ENCODE measurements around the gene MAPK7.

- TF ChIP-seq CTCF (conservative IDR thresholded peaks at IDR 0.05 in 1 of 2, IDR thresholded peaks at IDR 0.05 in 1 of 2; ENCODE audit: low read depth in 1 of 2, low read length in 2 of 2) (no peak), EZH2 (IDR thresholded peaks at IDR 0.05; ENCODE audit: low read length, missing control alignments) (no peak)
Observed at GRCh38 chr17:19384723-19385391, 6.6 kb downstream of the MAPK7 start.

Measured in fibroblast of lung (primary cell).